NCI-H82 treated with DMSO at 0.1 percent for 48 hours (cell line): ENCODE measurements around the gene L3MBTL4.

Experiments
- DNase-seq: peaks from one replicate; lab custom pipeline; 2025; ENCODE audit not compliant: unreplicated experiment; lab: John Stamatoyannopoulos, UW

L3MBTL4 gene

DNA sequence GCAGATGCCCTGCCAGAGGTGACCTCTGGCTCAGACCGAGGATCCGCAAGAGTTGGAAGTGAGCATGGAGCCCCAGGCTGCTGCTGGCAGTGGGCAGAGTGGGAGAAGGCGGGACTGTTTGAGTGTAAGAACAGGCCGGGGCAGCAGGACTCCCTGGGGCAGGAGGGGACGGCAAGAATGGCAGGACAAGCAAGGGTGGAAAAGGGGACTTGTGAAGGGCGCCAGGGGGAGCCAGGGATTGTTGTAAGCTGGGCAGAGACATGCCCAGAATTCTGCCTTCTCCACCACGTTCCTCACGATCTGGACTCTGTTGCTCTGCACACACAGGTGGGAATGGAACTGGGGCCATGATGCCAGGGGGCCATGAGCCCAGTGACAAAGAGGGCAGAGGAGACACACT is 447.0 kb downstream of the L3MBTL4 start:
- no peak for DNase-seq

DNA sequence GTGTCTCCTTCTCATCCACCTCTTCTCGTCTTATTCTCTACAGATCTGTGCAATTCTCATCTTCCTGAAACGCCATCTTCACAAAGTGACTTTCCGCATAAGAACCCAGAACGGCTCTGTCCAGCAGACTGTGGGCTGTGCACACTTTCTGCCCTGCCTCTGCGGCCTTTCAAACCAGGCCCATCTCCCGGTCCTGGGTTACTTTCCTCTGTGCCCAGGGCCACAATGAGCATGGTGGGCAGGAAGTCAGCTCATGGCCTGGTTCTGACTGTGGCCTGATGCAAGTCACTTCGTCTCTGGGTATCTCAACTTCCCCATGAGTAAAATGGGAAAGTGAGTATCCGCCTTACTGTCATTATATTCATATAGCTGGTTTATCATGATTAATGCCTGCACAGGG is 447.7 kb downstream of the L3MBTL4 start:
- no peak for DNase-seq

GRCh38 chr18:5966514-5966913 is 448.2 kb downstream of the L3MBTL4 start:
- no peak for DNase-seq

DNA sequence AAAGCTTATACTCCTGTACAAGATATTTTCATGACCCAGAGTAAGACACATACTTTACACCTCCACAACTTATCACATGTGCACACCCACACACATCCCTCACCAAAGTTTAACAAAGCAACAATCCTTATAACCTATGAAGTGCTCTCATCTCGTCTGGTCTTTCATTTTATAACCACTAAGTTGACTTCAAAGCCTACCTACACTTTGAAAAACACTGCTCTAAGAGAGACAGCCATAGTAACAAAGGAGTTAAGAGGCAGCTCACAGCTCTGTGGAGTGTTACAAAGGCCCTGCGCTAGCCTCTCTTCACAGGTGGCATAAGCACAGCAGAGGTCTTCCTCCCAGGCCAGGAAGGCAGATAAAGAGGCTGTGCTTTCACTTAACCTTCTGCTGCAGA is 449.7 kb downstream of the L3MBTL4 start:
- no peak for DNase-seq

- no peak for DNase-seq
These were observed 450.1 kb downstream of the L3MBTL4 start for GRCh38 chr18:5964596-5964995.

- DNase-seq, result no peak
These were observed 450.6 kb downstream of the L3MBTL4 start for GRCh38 chr18:5964108-5964507.

DNA sequence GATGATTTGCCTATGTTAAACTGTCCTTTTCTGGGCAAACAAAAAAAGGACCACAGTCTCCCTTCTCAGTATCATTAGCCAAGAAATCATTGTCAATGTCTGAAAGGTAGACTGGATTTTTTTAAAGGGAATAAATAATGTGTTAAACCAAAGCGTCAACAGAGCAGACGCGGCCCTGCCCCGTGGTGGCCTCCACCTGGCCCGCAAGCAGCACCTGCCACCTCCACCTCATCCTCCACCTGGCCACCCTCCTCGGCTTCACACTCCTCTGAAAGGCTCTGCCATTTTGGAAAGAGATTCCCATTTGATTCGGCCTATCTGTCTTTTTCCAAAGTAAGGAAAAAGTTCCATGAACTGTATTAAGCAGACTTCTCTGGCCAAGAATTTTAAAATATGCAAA is 451.4 kb downstream of the L3MBTL4 start:
- DNase-seq, result no peak

GRCh38 chr18:5962362-5962761 is 452.3 kb downstream of the L3MBTL4 start:
- DNase-seq, result no peak

DNA sequence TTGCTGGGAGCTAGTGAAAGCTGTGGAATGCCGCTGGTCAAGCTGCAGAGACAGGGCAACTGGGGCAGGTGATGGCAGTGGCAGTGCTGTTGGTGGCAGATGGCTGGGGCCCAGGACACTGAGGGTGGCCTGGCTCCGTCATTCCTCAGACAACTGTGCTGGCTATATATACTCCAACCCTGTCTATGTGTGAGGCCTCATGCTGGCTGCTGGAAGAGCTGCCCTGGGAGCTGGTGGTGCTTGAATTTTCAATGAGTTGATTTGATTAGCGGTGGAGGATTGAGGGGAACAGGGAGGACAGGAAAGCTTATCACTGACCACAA is 452.9 kb downstream of the L3MBTL4 start:
- no peak for DNase-seq

GRCh38 chr18:5961097-5961827 is 453.4 kb downstream of the L3MBTL4 start:
- DNase-seq, result no peak

DNA sequence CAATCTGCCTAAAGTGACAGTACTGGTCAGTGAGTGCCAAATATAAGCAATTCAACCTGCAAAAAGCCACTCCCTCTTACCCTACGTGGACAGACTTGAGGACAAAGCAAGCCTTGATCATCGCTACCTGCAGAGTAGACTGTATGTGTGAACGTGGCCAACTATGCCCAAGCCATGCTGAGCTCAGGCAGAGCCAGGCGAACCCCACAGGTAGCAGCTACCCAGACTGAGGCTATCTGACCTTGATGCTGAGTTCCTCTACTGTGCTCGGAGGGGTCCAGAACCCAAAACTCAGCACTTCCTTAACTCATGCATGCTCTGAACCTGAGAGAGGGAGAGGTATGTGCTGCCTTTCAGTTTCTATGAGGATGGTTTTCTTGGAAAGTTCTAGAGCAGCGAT is 455.9 kb downstream of the L3MBTL4 start:
- no peak for DNase-seq

- DNase-seq, result no peak
These were observed 458.9 kb downstream of the L3MBTL4 start for GRCh38 chr18:5955861-5956260.

- no peak for DNase-seq
These were observed 463.1 kb downstream of the L3MBTL4 start for GRCh38 chr18:5951515-5952091.

- DNase-seq, result no peak
These were observed 465.9 kb downstream of the L3MBTL4 start for GRCh38 chr18:5948781-5949180.

DNA sequence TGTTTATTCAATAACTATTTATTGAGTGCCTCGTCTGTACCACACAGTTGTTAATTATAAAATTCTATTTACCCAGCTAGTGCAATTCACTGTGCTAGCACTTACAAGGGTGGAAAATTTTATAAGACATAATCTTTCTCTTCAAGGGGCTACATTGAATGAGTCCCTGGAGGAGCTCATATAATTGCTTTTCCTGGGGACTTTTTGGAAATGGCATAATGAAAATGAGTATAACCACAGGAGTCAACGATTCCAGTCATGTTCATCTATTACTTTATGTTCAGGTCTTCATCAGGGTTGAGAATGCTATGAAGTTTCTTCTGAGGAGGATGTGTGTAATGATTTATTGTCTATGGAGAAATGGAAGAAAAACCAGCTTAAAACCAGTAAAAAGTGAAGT is 466.5 kb downstream of the L3MBTL4 start:
- DNase-seq, result no peak

- DNase-seq, result no peak
These were observed 470.3 kb downstream of the L3MBTL4 start for GRCh38 chr18:5944448-5944847.

GRCh38 chr18:5943514-5943913 is 471.2 kb downstream of the L3MBTL4 start:
- DNase-seq, result no peak

DNA sequence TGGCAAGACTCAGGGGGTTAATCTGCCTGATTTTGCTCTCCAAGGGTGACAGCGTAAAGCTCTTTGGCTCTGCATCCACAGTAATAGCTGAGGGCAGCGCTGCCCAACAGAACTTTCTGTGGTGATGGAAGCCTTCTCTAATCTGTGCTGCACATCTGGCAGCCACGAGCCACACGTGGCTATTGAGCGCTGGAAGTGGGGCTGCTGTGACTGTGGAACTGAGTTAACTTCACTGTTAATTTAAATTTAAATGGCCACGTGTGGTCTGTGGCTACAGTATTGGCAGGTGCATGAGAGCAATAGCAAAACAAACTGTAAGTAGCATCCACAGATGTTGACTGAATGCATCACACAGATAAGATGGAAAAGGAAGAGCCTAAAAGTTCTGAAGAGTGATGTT is 472.1 kb downstream of the L3MBTL4 start:
- DNase-seq, result no peak

GRCh38 chr18:5941890-5942289 is 472.8 kb downstream of the L3MBTL4 start:
- DNase-seq, result no peak

DNA sequence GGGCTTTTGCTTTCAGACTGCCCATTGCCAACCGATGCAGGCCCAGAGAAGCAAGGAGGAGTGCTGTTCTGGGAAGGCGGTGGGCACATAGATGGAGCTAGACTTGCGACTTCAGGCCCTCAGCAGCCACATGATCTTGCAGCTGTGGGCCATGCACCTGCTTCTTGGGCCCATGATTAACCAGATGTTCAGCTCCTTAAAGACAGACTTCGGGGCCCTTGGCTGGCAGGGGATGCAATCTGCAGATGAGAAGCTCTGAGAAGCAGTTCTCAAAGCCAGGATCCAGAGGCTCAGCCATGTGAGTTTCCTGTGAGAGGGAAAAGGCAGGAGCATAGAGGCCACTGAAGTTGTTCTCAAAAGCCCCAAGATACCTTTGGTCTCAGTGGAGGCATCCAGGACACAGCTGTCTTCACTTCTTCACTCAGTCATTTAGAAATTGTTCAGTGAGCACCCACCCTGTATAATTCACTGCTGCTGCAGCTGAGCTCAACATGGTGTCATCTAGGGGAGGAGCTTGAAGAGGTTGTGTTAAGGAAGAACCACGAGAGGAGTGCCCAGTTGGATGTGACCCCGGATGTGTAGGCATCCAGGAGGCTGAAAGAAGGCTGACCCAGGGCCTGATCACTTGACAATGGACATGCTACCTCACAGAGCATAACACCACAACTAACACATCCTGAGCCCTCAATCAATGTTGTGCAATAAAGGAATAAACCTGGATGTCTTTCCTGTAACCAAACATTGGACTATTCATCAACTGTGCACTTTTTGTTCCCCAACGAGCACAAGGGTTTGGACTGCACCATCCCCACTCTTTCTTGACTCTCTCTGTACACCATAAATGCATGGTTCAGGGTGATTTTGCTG is 474.7 kb downstream of the L3MBTL4 start:
- DNase-seq, result no peak

- no peak for DNase-seq
These were observed 476.9 kb downstream of the L3MBTL4 start for GRCh38 chr18:5937795-5938194.

GRCh38 chr18:5937121-5937520 is 477.6 kb downstream of the L3MBTL4 start:
- no peak for DNase-seq
